ENCODE measurements around the gene SNCA.

The SNCA gene

GRCh38 chr4:89836897-89837384, at the start of gene SNCA:
TSS of gene SNCA (minus strand) at chr4:89837161. CDS start at chr4:89835667, 1,494 bp downstream.
- FAIRE-seq: no peak

- no peak for FAIRE-seq
Observed at GRCh38 chr4:89879215-89879614, 42.3 kb upstream of the SNCA start.

- FAIRE-seq: no peak
Observed at GRCh38 chr4:89878611-89879010, 41.6 kb upstream of the SNCA start.

GRCh38 chr4:89876548-89876947, 39.6 kb upstream of the SNCA start:
- FAIRE-seq: no peak

- no peak for FAIRE-seq
Observed at GRCh38 chr4:89871211-89871610, 34.2 kb upstream of the SNCA start.

- peak; percentile 73 for FAIRE-seq
Observed at GRCh38 chr4:89868999-89869589, 32.1 kb upstream of the SNCA start.

GRCh38 chr4:89868276-89868675, 31.3 kb upstream of the SNCA start:
- no peak for FAIRE-seq

- FAIRE-seq: no peak
Observed at GRCh38 chr4:89863533-89863932, 26.6 kb upstream of the SNCA start.

GRCh38 chr4:89860971-89861370, 24.0 kb upstream of the SNCA start:
- FAIRE-seq: no peak

GRCh38 chr4:89855236-89855635, 18.3 kb upstream of the SNCA start:
- FAIRE-seq: no peak

GRCh38 chr4:89847571-89848325, 10.8 kb upstream of the SNCA start:
- FAIRE-seq: no peak

- no peak for FAIRE-seq
Observed at GRCh38 chr4:89839558-89839957, 2.6 kb upstream of the SNCA start.

GRCh38 chr4:89837993-89838390, 1.0 kb upstream of the SNCA start:
- FAIRE-seq: no peak

GRCh38 chr4:89837385-89837992, 528 bp upstream of the SNCA start:
- FAIRE-seq: no peak

GRCh38 chr4:89836031-89836745, 773 bp downstream of the SNCA start:
- no peak for FAIRE-seq

- FAIRE-seq: no peak
Observed at GRCh38 chr4:89835413-89835812, 1.5 kb downstream of the SNCA start.

- no peak for FAIRE-seq
Observed at GRCh38 chr4:89834486-89835209, 2.3 kb downstream of the SNCA start.

- FAIRE-seq: no peak
Observed at GRCh38 chr4:89829470-89830138, 7.4 kb downstream of the SNCA start.

GRCh38 chr4:89823416-89823815, 13.5 kb downstream of the SNCA start:
- FAIRE-seq: no peak

- no peak for FAIRE-seq
Observed at GRCh38 chr4:89821612-89822011, 15.3 kb downstream of the SNCA start.

- no peak for FAIRE-seq
Observed at GRCh38 chr4:89820010-89820409, 17.0 kb downstream of the SNCA start.

- FAIRE-seq: no peak
Observed at GRCh38 chr4:89814362-89814761, 22.6 kb downstream of the SNCA start.

Measured in endometrium (tissue), 2 donors.